Fibroblast of villous mesenchyme (primary cell): ENCODE data around the gene GSDMA. TPM values are rescaled to one million over a fixed set of nuclear protein-coding genes. Genes with fewer than 3 reads are reported as not detected.
A peak's percentile ranks its signal among the peaks of the same experiment; 100 is the strongest.
"Not testable (repeated sequence)": the region's sequence is repeated elsewhere in the genome, so short reads cannot be mapped to it uniquely, and the experiment has no call there.

Experiments
- DNase-seq: peaks from one replicate; pipeline ENCODE4 v3.0.0-alpha.2; 2010; ENCODE audit warnings: low read depth
- H3K4me3 ChIP-seq: 2 replicates; pipeline ENCODE4 v1.5.1; 2011; ENCODE audit warnings: low read depth, mild to moderate bottlenecking, low read length
- CTCF ChIP-seq: IDR thresholded peaks from 2 replicates; pipeline ENCODE4 v1.5.1; 2012; ENCODE audit warnings: low read depth, mild to moderate bottlenecking, low read length; ENCODE audit not compliant: insufficient read depth
- total RNA-seq: library from RNA; depleted of rRNA; stranded (reverse); fragments of >200 nt; gene quantifications from 2 replicates; pipeline ENCODE4 v1.2.3, GENCODE V29; 2012

GSDMA gene
- total RNA-seq, 1 donor, result under 0.01 TPM

GRCh38 chr17:39939106-39939505, 23.7 kb upstream of the GSDMA start:
- no peak for DNase-seq

GRCh38 chr17:39939588-39940419, 23.0 kb upstream of the GSDMA start:
- TF ChIP-seq CTCF, result peak; percentile 67
- peak; percentile 90 for DNase-seq
- no peak overlapping the region for H3K4me3 ChIP-seq

More at GRCh38 chr17:39939106-39939505, 23.7 kb upstream of the GSDMA start:
- H3K4me3 ChIP-seq, result no peak overlapping the region
- no peak for TF ChIP-seq CTCF

- no peak for TF ChIP-seq CTCF
- no peak for DNase-seq
- no peak overlapping the region for H3K4me3 ChIP-seq
Observed at GRCh38 chr17:39943702-39944392, 19.0 kb upstream of the GSDMA start.

GRCh38 chr17:39944393-39944711, 18.5 kb upstream of the GSDMA start:
- DNase-seq, result no peak
- TF ChIP-seq CTCF, result no peak
- no peak overlapping the region for H3K4me3 ChIP-seq

GRCh38 chr17:39946551-39947330, 16.1 kb upstream of the GSDMA start:
- no peak overlapping the region for H3K4me3 ChIP-seq
- DNase-seq, result no peak
- TF ChIP-seq CTCF, result no peak

GRCh38 chr17:39948489-39948828, 14.3 kb upstream of the GSDMA start:
- not testable (repeated sequence) for H3K4me3 ChIP-seq, DNase-seq

- DNase-seq, result no peak
- no peak overlapping the region for H3K4me3 ChIP-seq
- no peak for TF ChIP-seq CTCF
Observed at GRCh38 chr17:39949028-39949427, 13.8 kb upstream of the GSDMA start.
